ENCODE measurements around the gene MACROD2.

MACROD2 gene

DNA sequence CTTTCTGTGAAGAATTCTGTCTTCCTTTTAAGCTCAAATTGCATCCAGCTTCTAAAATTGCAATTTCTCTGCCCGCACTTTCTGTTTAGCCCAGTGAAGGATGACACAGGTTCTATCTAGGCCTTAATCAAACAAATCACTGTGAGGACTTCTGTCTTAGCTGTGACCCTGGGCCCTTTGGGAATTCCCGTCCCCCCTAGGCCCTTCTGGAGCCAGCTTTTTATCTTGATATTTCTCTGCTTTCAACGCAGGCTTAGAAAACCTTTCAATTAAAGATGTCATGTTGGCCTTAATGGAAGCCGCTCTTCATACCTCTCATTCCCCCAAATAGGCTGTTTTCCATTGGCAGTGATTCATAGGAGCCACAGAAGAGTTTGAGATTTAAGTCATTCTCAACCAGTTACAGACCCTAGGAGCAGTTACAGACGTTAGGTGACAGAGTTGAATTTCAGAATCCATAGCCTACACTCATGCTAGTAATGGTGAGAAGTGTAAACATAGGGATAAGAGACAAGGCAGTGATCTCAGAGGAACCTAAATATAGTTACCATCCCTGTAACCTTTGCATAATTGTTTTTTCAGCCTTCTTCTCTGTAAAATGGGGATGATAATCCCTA lies 416.9 kb downstream of the MACROD2 start:
- TF ChIP-seq Cebpa-rat (IDR thresholded peaks at IDR 0.05): no peak
- H3K9me3 ChIP-seq: no peaks in the 10 kb centered on the region
- H3K27me3 ChIP-seq: no peaks in the 10 kb centered on the region
- no peaks in the 10 kb centered on the region for H3K4me1 ChIP-seq
- no peaks in the 10 kb centered on the region for H4K20me1 ChIP-seq
- H3K9ac ChIP-seq: no peak overlapping the region
- no peak overlapping the region for H3K27ac ChIP-seq
- H3K36me3 ChIP-seq: no peaks in the 10 kb centered on the region
- no peak overlapping the region for H3K4me2 ChIP-seq
- H3K4me3 ChIP-seq: no peak overlapping the region

DNA sequence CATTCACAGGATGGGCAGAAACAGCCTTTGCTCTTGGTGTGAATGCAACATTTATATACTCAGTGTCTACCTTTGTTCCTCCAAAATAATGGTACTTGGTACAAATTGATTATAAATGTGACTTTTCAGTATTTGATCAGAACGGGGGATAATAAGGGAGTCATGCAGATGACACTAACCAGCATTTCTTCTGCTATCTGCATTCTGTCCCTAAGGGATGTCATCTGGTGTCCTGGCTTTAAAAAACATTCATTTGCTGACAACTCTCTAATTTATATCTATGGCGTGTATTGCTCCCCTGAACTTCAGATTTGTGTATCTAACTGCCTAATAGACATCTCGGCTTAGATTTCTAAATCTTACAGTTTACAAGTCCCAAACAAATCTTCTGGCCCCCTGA lies 418.5 kb downstream of the MACROD2 start:
- no peak overlapping the region for H3K4me2 ChIP-seq
- H3K27ac ChIP-seq: no peak overlapping the region
- no peaks in the 10 kb centered on the region for H3K27me3 ChIP-seq
- no peak overlapping the region for H3K9ac ChIP-seq
- no peaks in the 10 kb centered on the region for H4K20me1 ChIP-seq
- H3K4me1 ChIP-seq: no peaks in the 10 kb centered on the region
- no peak for TF ChIP-seq Cebpa-rat (IDR thresholded peaks at IDR 0.05)
- H3K9me3 ChIP-seq: no peaks in the 10 kb centered on the region
- H3K4me3 ChIP-seq: no peak overlapping the region
- no peaks in the 10 kb centered on the region for H3K36me3 ChIP-seq

DNA sequence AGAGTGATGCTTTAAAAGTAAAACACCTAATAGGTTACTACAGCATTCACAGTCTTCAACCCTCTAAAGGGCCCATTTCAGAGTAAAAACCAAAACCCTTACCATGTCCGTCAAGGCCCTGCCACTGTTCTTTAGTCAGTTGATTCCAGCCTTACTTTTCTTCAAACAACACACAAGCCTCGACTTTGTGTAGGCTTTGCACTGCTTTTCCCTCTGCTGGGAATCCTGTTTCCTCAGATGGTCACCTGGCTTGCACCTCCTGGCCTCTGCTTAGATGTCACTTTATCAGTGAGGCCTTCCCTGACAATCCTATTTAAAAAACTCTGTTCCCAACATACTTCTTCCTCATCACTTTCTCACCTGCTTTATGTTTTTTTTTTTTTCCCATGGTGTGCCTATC lies 419.2 kb downstream of the MACROD2 start:
- H3K27ac ChIP-seq: no peak overlapping the region
- no peaks in the 10 kb centered on the region for H3K27me3 ChIP-seq
- H3K9ac ChIP-seq: no peak overlapping the region
- H3K4me3 ChIP-seq: no peak overlapping the region
- no peak for TF ChIP-seq Cebpa-rat (IDR thresholded peaks at IDR 0.05)
- H3K4me2 ChIP-seq: no peak overlapping the region
- H3K9me3 ChIP-seq: no peaks in the 10 kb centered on the region
- H3K36me3 ChIP-seq: no peaks in the 10 kb centered on the region
- no peaks in the 10 kb centered on the region for H3K4me1 ChIP-seq
- no peaks in the 10 kb centered on the region for H4K20me1 ChIP-seq

DNA sequence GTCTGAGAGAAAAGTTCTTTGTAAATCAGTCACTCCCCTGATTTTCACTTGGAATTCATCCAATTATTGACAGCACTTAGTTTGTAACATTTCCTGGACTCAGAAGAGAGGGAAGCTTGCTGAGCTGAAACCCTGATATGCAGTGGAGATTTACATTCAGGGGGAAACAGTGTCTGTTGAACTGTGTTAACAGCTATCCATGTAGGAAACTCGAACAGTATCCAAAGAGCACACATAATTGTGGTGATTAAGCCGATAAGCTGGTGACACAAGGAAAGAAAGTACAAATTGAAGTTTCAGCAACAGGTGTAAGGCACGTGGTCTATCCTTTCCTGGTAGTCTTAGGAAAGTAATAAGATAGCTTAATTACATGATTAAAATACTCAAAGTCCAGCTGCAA lies 420.2 kb downstream of the MACROD2 start:
- H3K36me3 ChIP-seq: no peaks in the 10 kb centered on the region
- H3K9me3 ChIP-seq: no peaks in the 10 kb centered on the region
- H3K4me3 ChIP-seq: no peak overlapping the region
- H3K9ac ChIP-seq: no peak overlapping the region
- no peak overlapping the region for H3K4me2 ChIP-seq
- H3K4me1 ChIP-seq: no peaks in the 10 kb centered on the region
- H4K20me1 ChIP-seq: no peaks in the 10 kb centered on the region
- H3K27me3 ChIP-seq: no peaks in the 10 kb centered on the region
- H3K27ac ChIP-seq: no peak overlapping the region
- no peak for TF ChIP-seq Cebpa-rat (IDR thresholded peaks at IDR 0.05)

DNA sequence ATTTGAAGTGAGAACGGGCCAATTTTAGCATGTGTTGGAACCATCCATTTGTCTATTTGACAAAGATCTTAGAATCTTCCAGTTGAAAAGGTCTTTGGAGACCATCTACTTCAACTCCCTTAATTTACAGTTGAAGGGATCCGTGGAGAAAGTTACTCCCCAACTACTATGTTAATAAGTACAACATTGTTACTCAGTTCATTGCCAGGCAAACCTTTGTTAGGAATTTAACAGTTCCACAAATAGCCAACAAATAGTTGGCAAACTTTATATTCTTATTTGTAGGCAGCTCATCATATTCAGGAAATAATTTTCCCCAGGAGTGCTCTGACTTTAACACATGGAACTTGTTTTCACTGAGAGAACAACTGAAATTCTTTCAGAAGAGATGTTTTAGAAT lies 423.1 kb downstream of the MACROD2 start:
- Histone ChIP-seq H3K36me3 (no peaks in the 10 kb centered on the region), H4K20me1 (no peaks in the 10 kb centered on the region), H3K4me2 (no peak overlapping the region), H3K4me3 (no peak overlapping the region), H3K27ac (no peak overlapping the region), H3K27me3 (no peaks in the 10 kb centered on the region), H3K4me1 (no peaks in the 10 kb centered on the region), H3K9me3 (no peaks in the 10 kb centered on the region), H3K9ac (no peak overlapping the region)
- no peak for TF ChIP-seq Cebpa-rat (IDR thresholded peaks at IDR 0.05)

- no peak overlapping the region for H3K27ac ChIP-seq
- TF ChIP-seq Cebpa-rat (IDR thresholded peaks at IDR 0.05): no peak
These were observed 427.6 kb downstream of the MACROD2 start for GRCh38 chr20:14422892-14423291.

GRCh38 chr20:14431568-14431967 lies 436.3 kb downstream of the MACROD2 start:
- no peaks in the 10 kb centered on the region for H3K9me3 ChIP-seq
- no peak overlapping the region for H3K9ac ChIP-seq
- TF ChIP-seq Cebpa-rat (IDR thresholded peaks at IDR 0.05): no peak
- H4K20me1 ChIP-seq: no peaks in the 10 kb centered on the region
- no peaks in the 10 kb centered on the region for H3K4me1 ChIP-seq
- no peaks in the 10 kb centered on the region for H3K27me3 ChIP-seq
- no peak overlapping the region for H3K27ac ChIP-seq
- no peaks in the 10 kb centered on the region for H3K36me3 ChIP-seq
- no peak overlapping the region for H3K4me3 ChIP-seq
- no peak overlapping the region for H3K4me2 ChIP-seq

More at GRCh38 chr20:14422892-14423291, 427.6 kb downstream of the MACROD2 start:
- Histone ChIP-seq H3K27me3 (no peaks in the 10 kb centered on the region), H3K9ac (no peak overlapping the region), H3K4me2 (no peak overlapping the region), H3K4me3 (no peak overlapping the region), H3K36me3 (no peaks in the 10 kb centered on the region), H4K20me1 (no peaks in the 10 kb centered on the region), H3K4me1 (peaks cover 15% of the 10 kb centered on the region), H3K9me3 (no peaks in the 10 kb centered on the region)

DNA sequence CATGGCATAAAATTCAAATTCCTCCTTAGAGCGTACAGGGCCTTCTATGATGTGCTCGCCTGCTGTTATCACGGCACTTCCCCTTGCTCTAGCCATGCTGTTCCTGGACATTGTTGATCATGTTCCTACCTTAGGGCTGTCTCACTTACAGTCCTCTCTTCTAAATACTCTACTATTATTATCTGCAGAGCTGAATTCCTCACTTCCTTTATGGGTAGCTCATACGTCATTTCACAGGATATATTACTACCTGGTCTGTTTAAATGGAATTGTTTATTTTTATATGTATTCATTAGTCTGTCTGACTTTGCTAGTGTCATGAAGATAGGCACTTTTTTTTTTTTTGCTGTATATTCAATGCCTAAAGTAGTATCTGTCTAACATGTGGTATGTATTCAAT lies 436.8 kb downstream of the MACROD2 start:
- Histone ChIP-seq H3K4me2 (no peak overlapping the region), H3K4me1 (no peaks in the 10 kb centered on the region), H3K9ac (no peak overlapping the region), H3K4me3 (no peak overlapping the region), H4K20me1 (no peaks in the 10 kb centered on the region), H3K27me3 (no peaks in the 10 kb centered on the region), H3K27ac (no peak overlapping the region), H3K36me3 (no peaks in the 10 kb centered on the region), H3K9me3 (no peaks in the 10 kb centered on the region)
- no peak for TF ChIP-seq Cebpa-rat (IDR thresholded peaks at IDR 0.05)

- no peaks in the 10 kb centered on the region for H4K20me1 ChIP-seq
- no peak overlapping the region for H3K27ac ChIP-seq
- no peak for TF ChIP-seq Cebpa-rat (IDR thresholded peaks at IDR 0.05)
- no peak overlapping the region for H3K4me3 ChIP-seq
- no peak overlapping the region for H3K9ac ChIP-seq
- H3K27me3 ChIP-seq: no peaks in the 10 kb centered on the region
- H3K36me3 ChIP-seq: no peaks in the 10 kb centered on the region
- no peak overlapping the region for H3K4me2 ChIP-seq
- no peaks in the 10 kb centered on the region for H3K4me1 ChIP-seq
- H3K9me3 ChIP-seq: no peaks in the 10 kb centered on the region
These were observed 437.3 kb downstream of the MACROD2 start for GRCh38 chr20:14432597-14432996.

- no peaks in the 10 kb centered on the region for H3K36me3 ChIP-seq
These were observed 439.2 kb downstream of the MACROD2 start for GRCh38 chr20:14434384-14435136.

More at GRCh38 chr20:14434384-14435136, 439.2 kb downstream of the MACROD2 start:
- Histone ChIP-seq H3K27ac (no peak overlapping the region), H3K4me2 (no peak overlapping the region), H3K9ac (no peak overlapping the region), H4K20me1 (no peaks in the 10 kb centered on the region), H3K4me3 (no peak overlapping the region), H3K27me3 (no peaks in the 10 kb centered on the region), H3K9me3 (peaks cover 4% of the 10 kb centered on the region; the same call in 1 of the 2 replicates), H3K4me1 (no peaks in the 10 kb centered on the region)
- no peak for TF ChIP-seq Cebpa-rat (IDR thresholded peaks at IDR 0.05)

Measured in BLaER1 (cell line).